ENCODE results near the gene PAK6.
A peak's percentile ranks its signal among the peaks of the same experiment; 100 is the strongest.

Gene PAK6

DNA sequence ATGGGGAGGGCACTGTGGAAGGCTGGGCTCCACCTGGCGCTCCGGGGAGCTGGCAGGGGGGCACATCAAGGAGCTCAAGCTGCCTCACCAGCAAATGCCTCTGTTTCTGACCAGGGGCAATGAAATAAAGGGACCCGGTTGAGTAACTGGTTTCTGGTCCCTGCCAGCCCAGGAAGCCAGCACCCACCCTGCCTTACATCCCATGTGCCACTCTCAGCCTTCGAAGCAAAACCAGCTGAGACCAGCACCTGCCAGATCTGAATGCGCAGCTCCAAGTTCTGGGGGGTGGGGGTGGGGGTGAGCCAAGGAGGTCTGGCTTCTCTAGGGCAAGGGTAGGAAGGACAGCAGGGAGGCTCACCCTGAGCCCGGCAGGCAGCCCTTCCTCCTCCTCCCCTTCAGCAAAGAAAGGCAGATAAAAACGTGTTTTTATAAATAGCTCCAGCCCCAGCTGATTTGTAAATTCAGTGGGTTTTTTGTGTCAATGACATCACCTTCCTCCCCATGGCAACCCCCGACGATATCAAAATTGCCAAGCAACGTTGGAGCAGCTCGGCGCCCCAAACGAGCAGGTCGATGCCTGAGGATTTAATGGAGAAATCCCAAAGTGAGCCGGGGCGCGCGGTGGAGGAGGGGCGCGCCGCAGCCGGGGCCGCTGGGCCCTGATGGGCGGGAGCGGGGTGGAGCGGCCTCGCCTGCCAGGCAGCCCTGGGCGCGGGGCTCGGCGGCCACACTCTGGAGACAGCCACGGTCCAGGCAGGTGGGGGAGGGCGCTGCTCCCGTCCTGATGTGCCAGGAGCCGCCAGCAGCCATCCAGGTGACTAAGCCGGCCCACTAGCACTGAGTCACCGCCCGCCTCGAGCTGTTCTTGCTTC is at the start of gene PAK6:
Gene PAK6 (plus strand): TSS at position 532 of the 872 bp plus-strand sequence. CDS start 25,723 bp downstream, outside the sequence.
- peak; percentile 49 for DNase-seq (ENCODE audit: low spot score)

DNA sequence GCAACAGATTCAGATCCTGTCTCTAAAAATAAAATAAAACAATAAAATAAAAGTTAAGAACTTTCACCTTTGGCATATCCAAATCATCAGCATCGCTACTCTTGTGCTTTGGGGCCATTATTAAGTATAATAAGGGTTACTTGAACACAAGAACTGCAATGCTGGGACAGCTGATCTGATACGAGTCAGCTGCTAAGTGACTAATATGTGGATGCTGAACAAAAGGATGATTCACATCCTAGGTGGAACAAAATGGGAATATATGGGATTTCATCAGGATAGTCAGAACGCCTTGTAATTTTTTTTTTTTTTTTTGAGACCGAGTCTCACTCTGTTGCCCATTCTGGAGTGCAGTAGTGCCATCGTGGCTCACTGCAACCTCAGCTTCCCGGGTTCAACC is 48.3 kb upstream of the PAK6 start:
- DNase-seq (ENCODE audit: low spot score), result no peak

DNA sequence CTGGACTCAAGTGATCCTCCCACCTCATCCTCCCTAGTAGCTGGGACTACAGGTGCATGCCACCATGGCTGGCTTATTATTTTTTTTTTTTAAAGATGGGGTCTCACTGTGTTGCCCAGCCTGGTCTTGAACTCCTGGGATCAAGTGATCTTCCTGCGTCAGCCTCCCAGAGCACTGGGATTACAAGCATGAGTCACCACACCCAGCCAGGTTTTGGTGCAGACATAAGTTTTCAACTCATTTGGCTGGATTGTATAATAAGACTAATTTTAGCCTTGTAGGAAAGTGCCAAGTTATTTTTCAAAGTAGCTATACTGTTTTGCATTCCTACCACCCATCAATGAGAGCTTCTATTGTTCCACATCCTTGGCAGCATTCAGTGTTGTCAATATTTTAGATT is 45.9 kb upstream of the PAK6 start:
- DNase-seq (ENCODE audit: low spot score), result no peak

GRCh38 chr15:40197434-40197833 is 41.4 kb upstream of the PAK6 start:
- DNase-seq (ENCODE audit: low spot score), result no peak

DNA sequence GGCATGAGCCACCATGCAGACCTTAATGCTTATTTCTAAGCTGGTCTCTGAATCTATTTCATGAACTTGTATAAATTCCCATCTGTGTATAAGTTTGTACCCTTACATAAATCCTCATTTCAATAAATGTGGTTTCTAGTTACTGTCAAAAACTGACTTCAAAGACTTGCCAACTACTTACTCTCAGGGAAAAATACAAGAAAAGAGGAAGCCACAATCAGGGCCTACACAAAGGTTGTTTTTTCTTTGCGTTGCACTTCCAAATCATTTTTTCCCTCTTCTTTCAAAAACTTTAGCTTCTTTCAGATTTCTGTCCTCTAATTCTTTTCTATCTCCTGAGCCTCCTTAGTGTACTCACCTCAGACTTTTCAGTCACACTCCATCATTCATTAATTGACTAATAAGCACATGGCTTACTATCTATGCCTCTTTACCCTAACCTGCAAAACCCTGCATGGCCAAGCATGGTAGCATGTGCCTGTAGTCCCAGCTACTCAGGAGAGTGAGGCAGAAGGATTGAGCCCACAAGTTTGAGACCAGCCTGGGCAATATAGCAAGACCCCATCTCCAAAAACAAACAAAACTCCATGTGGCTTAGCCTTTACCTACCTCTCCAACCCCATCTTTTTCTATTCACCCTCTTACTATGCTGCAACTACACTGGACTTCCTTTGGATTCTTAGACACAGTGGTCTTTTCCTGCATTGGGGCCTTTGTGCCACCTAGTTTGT is 40.3 kb upstream of the PAK6 start:
- no peak for DNase-seq (ENCODE audit: low spot score)

- DNase-seq (ENCODE audit: low spot score), result no peak
Observed at GRCh38 chr15:40204100-40204499, 34.8 kb upstream of the PAK6 start.

DNA sequence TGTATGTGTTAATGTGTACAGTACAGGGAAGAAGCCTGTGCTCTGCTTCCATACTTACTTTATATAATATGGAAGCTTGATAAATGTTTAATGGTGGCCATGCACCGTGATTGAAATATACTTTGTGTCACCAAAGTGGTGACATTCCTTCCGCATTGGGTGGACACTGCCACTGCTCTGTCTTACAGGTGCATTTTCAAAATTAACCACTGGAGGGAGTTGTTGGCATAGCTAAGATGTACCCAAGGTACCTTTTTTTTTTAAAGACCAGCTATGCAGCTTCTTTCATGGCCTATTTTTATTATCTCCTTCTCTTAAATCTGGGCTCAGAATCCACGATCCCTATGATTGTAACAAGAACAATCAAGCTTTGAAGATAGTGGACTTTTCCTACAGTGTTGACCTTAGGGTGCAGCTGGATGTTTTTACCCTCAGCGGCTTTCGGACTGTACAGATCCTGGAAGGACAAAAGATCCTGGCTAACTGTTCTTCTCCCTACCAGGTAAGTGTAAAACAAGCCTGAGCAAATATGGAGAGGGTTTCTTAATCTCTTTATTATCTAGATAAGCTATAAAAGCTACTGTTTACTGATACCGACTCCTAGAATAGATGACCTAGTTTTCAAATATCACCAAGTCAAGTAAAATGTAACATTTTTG is 21.6 kb upstream of the PAK6 start:
- peak; percentile 92 for DNase-seq (ENCODE audit: low spot score)

DNA sequence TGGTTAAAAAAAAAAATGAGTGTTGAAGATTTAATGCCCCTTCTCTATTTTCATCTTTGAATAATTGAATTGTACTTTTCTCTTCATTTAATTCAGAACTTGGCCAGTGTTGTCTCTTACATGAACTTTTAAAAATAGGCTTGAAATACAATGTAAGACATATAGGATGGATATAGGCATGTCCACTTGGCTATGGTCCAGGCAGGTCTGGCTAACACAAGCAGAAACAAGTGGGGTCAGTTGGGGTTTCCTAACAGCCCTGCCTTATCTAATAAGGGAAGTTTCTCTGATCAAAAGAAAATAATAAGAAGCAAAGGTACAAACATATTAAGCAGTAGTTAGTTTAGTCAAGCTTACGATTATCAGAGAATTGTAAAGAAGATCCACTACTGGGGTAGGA is 19.1 kb upstream of the PAK6 start:
- no peak for DNase-seq (ENCODE audit: low spot score)

DNA sequence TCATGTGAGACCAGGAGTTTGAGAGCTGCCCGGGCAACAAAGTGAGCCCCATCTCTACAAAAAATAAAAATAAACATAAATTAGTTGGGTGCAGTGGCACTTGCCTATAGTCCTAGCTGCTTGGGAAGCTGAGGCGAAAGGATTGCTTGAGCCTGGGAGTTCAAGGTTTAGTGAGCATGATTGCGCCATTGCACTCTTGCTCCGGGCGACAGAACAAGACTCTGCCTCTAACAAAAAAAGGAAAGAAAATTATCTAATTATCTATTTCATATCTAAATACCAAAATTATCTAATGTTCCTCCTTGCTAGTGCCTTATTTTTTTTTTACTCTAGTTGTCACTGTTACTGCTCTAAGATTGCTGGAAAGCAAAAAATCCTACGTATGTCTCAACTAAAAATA is 16.7 kb upstream of the PAK6 start:
- no peak for DNase-seq (ENCODE audit: low spot score)

GRCh38 chr15:40226736-40227135 is 12.1 kb upstream of the PAK6 start:
- DNase-seq (ENCODE audit: low spot score), result no peak

- no peak for DNase-seq (ENCODE audit: low spot score)
Observed at GRCh38 chr15:40229316-40229715, 9.5 kb upstream of the PAK6 start.

DNA sequence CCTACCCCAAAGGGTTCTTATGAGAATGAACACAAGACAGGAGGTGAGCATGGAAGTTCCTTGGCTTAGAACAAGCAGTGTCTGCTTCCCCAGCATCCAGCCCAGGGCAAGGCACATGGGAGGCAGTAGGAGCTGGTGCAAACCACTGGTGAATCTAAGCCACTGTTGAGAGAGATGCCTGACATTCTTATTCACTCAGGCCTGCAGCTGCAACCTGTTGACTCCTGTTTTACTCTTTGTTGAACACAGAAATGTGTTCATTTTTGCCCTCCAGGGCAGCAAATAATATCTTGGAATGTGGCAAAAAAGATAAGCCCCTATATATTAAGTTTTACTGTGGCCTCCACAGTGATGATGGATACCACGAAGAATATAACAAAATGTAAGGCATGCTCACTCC is 8.9 kb upstream of the PAK6 start:
- DNase-seq (ENCODE audit: low spot score), result no peak

- DNase-seq (ENCODE audit: low spot score), result peak; percentile 33
Observed at GRCh38 chr15:40232625-40233070, 6.2 kb upstream of the PAK6 start.

- no peak for DNase-seq (ENCODE audit: low spot score)
Observed at GRCh38 chr15:40233727-40234577, 4.9 kb upstream of the PAK6 start.

DNA sequence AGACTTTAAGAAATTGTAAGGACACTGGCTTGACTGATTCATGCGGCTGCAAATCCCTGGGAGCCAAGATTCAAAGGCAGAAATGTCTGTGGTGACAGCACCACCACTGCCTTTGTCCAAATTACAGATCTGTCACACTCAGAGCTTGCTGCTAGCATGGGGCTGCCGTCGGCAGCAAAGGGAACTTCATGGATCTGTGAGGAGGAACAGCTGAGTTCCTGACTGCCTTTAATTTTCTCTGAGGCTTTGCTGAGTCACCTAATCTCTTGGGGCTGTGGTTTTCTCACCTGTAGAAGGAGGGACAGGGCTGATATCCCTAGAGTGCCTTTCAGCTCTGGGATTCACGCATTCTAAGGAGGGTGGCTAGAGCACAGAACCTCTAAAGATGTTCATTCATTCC is 4.1 kb upstream of the PAK6 start:
- DNase-seq (ENCODE audit: low spot score), result no peak

DNA sequence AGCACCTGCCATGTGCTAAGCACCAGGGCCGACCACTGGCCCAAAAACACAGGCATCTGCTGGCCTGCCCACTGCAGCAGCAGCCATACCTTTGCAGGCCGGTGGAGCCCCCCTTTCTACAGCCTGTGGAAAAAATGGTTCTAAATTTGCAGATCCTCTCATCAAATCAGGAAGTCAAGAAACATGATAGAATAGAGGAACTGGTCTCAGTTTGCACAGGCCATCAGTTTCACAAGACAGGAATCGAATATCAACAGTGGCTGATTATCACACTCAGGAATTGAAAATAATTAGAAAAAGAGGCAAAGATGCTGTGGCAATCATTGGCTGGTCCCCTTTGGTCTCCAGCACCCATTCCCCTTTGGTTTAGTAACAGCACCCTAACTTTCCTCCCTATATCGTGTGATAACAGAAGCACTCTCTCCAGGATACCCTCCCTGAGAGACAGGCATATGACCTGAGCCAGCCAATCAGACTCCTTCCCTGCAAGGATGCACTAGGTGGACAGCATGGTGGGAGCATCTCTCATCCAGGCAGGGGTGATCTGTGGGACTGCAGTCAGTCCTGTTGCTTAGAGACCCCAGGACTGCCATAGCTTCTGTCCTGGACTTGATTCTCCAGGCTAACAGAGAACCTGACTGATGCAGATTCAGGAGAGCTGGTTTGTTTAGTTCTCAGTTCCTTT is 3.5 kb upstream of the PAK6 start:
- no peak for DNase-seq (ENCODE audit: low spot score)

DNA sequence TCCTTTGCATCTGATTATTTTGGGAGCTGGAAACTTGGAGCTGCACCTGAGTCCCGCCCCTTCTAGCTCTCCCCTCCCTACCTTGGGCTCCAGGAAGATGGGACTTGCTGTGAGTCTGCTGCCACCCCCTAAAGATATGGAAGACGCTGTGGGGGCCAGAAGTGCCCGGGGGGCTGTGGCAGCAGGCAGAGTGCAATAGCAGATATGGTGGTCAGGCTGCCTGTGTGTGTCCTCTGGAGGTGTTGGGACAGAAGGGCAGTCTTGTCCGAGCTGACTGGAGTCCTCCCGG is 485 bp downstream of the PAK6 start:
- no peak for DNase-seq (ENCODE audit: low spot score)

DNA sequence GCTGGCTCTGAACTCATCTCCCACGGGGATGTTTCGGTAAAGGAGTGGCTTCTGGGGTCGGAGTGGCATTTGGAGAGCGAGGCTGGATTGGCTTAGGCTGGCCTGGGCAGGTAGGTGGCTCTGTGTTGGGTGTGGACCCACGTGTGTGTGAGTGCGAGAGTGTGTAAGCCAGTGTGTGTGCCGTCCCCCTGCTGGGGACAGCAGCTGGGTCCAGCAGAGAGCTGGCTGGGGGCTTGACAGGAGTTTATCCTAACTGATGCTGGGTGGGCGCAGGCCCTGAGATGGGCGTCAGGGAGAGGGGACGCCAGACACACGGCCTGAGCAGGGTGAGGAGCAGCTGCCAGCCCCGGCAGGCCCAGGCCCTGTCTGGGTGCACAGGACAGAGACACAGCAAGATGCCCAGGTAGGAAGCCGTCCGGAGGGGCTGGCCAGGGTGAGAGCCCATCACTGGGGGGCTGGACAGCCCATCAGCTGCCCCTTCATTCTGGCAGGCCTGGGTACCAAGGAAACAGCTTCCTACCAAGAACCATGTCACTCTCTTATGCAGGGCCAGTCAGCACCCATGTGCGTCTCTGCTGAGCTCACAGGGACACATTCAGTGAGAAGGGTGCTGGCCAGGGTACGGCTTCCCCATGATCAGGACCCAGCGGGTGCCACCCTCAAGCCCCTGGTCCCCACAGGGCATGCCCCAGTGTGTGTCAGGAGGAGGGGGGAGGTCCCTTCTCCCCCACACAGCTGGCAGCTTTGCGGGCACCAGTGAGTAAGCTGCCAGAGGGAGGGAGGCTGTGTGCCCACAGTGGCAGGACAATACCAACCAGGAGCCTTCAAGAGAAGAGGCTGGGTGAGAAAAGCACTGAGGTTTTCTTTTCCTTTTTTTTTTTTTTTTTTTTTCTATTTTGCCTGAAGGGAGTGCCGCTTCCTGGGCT is 1.1 kb downstream of the PAK6 start:
- DNase-seq (ENCODE audit: low spot score), result peak; percentile 38

DNA sequence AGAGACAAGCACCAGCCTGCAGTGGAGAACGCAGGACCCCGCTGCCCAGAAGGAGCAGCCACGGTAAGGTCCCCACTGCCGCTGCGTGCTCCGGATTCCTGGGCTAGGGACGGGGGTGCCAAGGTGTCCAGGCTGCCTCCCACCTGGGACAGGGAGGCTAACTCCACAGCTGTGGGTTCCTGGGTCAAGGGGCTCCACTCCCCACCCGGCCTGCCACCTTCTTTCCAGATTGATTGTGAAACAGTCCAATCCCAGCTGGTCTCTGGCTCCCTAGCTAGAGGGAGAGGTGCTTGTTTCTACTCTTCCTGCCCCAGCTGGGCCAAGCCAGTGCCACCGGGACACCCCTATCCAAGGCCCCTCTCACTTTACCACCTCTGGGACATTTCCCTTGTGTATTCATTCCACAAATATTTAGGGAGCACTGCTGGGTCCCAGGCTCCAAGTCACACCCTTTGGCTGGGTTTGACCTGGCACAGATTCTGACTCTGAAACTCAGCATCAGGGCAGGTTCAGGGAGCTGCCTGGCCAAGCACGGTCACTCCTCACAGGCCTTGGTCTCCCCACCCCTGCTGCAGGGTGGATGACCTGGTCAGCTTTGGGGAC is 1.9 kb downstream of the PAK6 start:
- no peak for DNase-seq (ENCODE audit: low spot score)
